ENCODE results near the gene FILIP1L.
A peak's percentile ranks its signal among the peaks of the same experiment; 100 is the strongest.
"Not testable (repeated sequence)": the region's sequence is repeated elsewhere in the genome, so short reads cannot be mapped to it uniquely, and the experiment has no call there.

The FILIP1L gene

DNA sequence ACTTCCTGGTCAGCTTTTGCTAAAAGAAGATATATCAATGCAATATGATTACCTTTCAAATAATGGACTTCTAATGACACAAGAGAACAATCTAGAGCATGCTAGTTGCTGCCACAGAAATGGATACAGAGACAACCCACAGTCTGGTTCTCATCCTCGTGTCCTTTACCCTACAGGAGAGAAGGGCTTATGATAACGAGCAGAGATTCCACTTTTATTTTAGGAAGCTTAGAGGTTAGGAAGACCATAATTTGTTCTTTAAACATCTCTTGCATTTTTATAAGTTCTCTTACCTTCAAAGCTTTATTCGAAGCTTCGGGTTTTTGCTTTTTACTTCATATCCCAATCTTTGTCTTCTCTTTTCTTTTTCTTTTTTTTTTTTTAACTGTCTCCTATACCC lies 39.1 kb downstream of the FILIP1L start:
- no peak for DNase-seq (ENCODE audit: low read depth in 2 of 2)

GRCh38 chr3:100073714-100074307 lies 40.5 kb downstream of the FILIP1L start:
- no peak for DNase-seq (ENCODE audit: low read depth in 2 of 2)

DNA sequence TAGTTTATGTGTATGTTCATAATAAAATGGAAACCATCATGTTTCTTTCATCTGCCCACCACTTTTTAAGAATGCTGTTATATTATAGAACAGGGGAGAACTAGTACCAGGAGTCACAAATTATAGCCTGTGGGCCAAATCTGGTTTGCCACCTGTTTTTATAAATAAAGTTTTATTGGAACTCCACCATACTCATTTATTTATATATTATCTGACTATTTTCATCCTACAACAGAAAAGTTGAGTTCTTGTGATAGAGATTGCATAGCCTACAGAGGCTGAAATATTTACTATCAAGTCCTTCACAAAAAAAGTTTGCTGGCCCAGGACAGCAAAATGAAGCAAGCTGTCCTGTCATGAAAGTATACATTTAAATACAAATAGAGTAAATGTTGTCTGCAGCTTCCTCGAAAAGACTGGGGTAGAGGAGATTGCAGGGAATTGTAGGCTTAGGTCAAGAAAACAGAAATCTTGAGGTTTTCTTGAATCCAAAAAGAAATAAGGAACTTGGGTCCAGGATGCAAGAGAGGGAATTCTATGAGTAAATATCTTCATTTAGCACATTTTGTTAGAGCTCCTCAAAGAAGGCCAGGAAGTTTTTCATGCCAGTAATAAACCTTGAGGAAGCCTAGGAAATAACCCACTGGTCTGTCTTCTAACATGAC lies 41.1 kb downstream of the FILIP1L start:
- DNase-seq (ENCODE audit: low read depth in 2 of 2) = no peak

DNA sequence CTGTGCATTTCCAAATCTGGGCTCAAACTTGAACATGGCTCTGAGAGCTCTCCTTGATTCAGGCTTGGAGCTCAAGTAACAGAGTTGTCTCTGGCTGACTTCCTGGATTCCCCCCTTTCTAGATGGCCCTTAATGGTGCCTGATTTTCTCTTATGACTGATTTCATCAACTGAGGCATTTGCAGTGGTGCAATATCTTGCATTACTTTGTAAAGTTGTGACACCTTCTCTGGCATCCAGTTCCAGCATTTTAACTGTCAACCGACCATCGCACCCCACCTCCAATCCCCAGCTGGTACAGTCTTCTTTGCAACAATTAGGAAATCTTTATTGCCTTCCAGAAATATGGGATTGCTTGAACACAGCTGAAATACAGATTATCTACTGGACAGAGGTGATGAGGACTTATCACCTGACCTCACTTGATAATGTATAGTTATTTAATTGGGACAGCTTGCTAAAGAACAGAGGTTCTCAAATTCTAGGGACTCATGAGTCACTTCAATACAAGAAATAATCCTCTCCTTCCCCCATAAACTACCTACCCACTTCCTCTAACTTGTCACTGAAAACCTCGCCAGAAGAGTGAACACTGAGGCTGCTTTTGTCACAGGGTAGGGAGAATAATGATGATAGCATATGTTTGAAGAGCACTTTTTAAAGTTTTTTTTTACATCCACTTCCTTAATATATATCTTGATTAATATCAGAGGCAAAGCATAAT lies 41.8 kb downstream of the FILIP1L start:
- no peak for DNase-seq (ENCODE audit: low read depth in 2 of 2)

GRCh38 chr3:100069472-100069871 lies 44.8 kb downstream of the FILIP1L start:
- DNase-seq (ENCODE audit: low read depth in 2 of 2) = no peak

- DNase-seq (ENCODE audit: low read depth in 2 of 2) = peak; percentile 66 to 67
Measured at GRCh38 chr3:100068826-100069225, 45.5 kb downstream of the FILIP1L start.

- DNase-seq (ENCODE audit: low read depth in 2 of 2) = no peak
Measured at GRCh38 chr3:100067589-100067988, 46.7 kb downstream of the FILIP1L start.

GRCh38 chr3:100063929-100064461 lies 50.3 kb downstream of the FILIP1L start:
- DNase-seq (ENCODE audit: low read depth in 2 of 2) = no peak

- no peak for DNase-seq (ENCODE audit: low read depth in 2 of 2)
Measured at GRCh38 chr3:100062665-100063064, 51.6 kb downstream of the FILIP1L start.

- DNase-seq (ENCODE audit: low read depth in 2 of 2) = no peak
Measured at GRCh38 chr3:100060685-100061484, 53.4 kb downstream of the FILIP1L start.

DNA sequence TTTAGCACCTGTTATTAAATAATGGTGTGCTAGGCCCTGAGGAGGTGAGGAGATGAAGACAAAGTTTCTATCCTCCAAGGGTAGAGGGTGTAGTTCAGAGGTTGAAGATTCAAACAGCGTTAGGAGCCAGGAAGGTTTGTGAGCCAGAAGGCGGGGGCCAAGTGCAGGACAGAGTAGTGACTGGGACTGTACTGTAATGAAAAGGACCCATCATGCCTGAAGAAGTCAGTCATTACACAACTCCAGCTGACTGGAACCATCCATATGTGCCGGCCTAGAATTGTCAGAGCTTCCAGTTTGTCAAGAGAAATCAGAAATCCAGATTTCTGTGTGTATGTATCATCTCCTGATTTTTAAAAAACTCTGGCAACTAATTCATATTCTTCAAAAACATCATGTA lies 54.8 kb downstream of the FILIP1L start:
- no peak for DNase-seq (ENCODE audit: low read depth in 2 of 2)

- no peak for DNase-seq (ENCODE audit: low read depth in 2 of 2)
Measured at GRCh38 chr3:100057716-100058575, 56.4 kb downstream of the FILIP1L start.

- DNase-seq (ENCODE audit: low read depth in 2 of 2) = no peak
Measured at GRCh38 chr3:100053951-100054620, 60.2 kb downstream of the FILIP1L start.

- not testable (repeated sequence) for DNase-seq (ENCODE audit: low read depth in 2 of 2)
Measured at GRCh38 chr3:100051513-100051912, 62.8 kb downstream of the FILIP1L start.

DNA sequence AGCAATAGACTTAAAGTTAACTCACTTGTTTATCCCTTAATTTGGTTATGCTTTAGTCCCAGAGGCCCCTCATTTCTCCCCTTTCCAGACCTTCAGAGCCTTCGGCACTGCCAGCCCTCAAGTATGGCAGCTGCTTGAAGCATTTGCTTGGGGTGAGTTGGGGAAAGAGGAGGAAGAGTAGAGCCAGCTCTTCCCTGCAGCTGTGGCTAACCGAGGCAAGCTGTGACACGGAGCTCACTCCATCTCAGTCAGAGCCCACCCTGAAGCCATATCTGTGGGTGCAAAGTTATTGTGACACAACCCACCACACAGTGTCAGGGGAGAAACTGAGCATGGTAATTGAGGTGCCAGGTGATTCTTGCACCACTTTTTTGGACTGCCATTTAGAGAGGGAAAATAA lies 66.1 kb downstream of the FILIP1L start:
- DNase-seq (ENCODE audit: low read depth in 2 of 2) = no peak

DNA sequence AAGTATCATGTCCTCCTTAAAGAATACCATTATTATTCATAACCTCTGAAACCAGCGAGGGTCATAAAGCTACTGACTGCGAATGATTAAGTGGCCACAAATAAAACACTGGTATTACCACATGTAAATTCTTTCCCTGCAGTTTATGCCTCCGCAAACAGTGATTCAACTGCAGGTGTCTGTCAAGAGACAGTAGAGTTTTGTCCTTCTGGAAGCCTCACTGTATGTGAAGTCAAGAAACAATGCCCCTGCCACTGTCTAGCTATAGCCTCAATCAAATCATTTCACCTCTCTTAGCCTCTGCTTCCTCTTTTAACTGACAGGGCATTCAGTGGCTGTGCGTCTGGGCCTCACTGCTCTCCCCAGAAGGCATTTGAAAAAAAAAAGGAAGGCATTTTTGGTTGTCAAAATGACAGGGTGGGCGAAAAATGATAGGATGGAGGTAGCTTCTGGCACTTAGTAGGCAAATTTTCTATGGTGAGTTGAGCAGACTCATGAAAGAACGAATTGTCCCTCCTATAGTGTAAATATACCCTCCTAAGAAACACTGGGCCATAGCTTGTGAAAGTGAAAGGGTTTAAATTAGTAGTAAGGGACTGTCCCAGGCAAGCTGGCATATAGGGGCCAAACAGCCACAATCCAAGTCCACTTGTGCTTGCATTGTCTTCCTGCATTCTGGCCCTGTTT lies 66.7 kb downstream of the FILIP1L start:
- no peak for DNase-seq (ENCODE audit: low read depth in 2 of 2)

- DNase-seq (ENCODE audit: low read depth in 2 of 2) = no peak
Measured at GRCh38 chr3:100046986-100047385, 67.3 kb downstream of the FILIP1L start.

GRCh38 chr3:100045696-100046095 lies 68.6 kb downstream of the FILIP1L start:
- no peak for DNase-seq (ENCODE audit: low read depth in 2 of 2)

DNA sequence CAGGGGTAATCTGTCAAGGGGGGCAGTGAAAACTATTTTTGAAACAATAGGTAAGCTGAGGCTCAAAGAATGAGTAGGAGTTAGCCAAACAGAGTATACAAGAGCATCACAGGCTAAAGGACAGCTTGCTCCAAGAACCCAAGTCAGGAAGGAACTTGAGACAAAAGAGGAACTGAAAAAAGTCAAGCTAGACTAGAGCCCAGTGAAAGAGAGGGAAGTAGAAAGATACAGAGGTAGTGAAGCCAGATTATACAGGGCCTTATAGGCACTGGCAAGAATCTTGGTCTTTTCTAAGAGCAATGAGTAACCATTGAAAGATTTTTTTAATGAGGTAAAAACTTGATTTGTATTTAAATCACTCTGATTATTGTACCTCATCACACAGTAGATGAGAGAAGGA lies 69.9 kb downstream of the FILIP1L start:
- no peak for DNase-seq (ENCODE audit: low read depth in 2 of 2)

- DNase-seq (ENCODE audit: low read depth in 2 of 2) = no peak
Measured at GRCh38 chr3:100043271-100043670, 71.0 kb downstream of the FILIP1L start.
